ENCODE data around the gene R3HCC1L.
"Not testable (repeated sequence)": the region's sequence is repeated elsewhere in the genome, so short reads cannot be mapped to it uniquely, and the experiment has no call there.

R3HCC1L gene

GRCh38 chr10:98217801-98218200, 83.3 kb downstream of the R3HCC1L start:
- no peak for DNase-seq (ENCODE audit: low read depth, low spot score)
- H3K4me3 ChIP-seq (ENCODE audit: low read length) = no peak overlapping the region

GRCh38 chr10:98223874-98224273, 89.4 kb downstream of the R3HCC1L start:
- H3K4me3 ChIP-seq (ENCODE audit: low read length) = no peak overlapping the region
- no peak for DNase-seq (ENCODE audit: low read depth, low spot score)

GRCh38 chr10:98224509-98224908, 90.1 kb downstream of the R3HCC1L start:
- DNase-seq (ENCODE audit: low read depth, low spot score) = no peak
- H3K4me3 ChIP-seq (ENCODE audit: low read length) = no peak overlapping the region

- no peak for DNase-seq (ENCODE audit: low read depth, low spot score)
- no peak overlapping the region for H3K4me3 ChIP-seq (ENCODE audit: low read length)
Observed at GRCh38 chr10:98224996-98225395, 90.5 kb downstream of the R3HCC1L start.

- H3K4me3 ChIP-seq (ENCODE audit: low read length) = no peak overlapping the region
- DNase-seq (ENCODE audit: low read depth, low spot score) = no peak
Observed at GRCh38 chr10:98226508-98227144, 92.2 kb downstream of the R3HCC1L start.

- not testable (repeated sequence) for H3K4me3 ChIP-seq (ENCODE audit: low read length); DNase-seq (ENCODE audit: low read depth, low spot score)
Observed at GRCh38 chr10:98227713-98228112, 93.3 kb downstream of the R3HCC1L start.

- not testable (repeated sequence) for H3K4me3 ChIP-seq (ENCODE audit: low read length); DNase-seq (ENCODE audit: low read depth, low spot score)
Observed at GRCh38 chr10:98228266-98228665, 93.8 kb downstream of the R3HCC1L start.

GRCh38 chr10:98231417-98231816, 97.0 kb downstream of the R3HCC1L start:
- no peak for DNase-seq (ENCODE audit: low read depth, low spot score)
- no peak overlapping the region for H3K4me3 ChIP-seq (ENCODE audit: low read length)

- DNase-seq (ENCODE audit: low read depth, low spot score) = no peak
- H3K4me3 ChIP-seq (ENCODE audit: low read length) = no peak overlapping the region
Observed at GRCh38 chr10:98235846-98236245, 101.4 kb downstream of the R3HCC1L start.

GRCh38 chr10:98236862-98237261, 102.4 kb downstream of the R3HCC1L start:
- H3K4me3 ChIP-seq (ENCODE audit: low read length) = no peak overlapping the region
- DNase-seq (ENCODE audit: low read depth, low spot score) = no peak

- no peak for DNase-seq (ENCODE audit: low read depth, low spot score)
- H3K4me3 ChIP-seq (ENCODE audit: low read length) = no peak overlapping the region
Observed at GRCh38 chr10:98238391-98238790, 103.9 kb downstream of the R3HCC1L start.

GRCh38 chr10:98240524-98240923, 106.1 kb downstream of the R3HCC1L start:
- DNase-seq (ENCODE audit: low read depth, low spot score) = no peak
- no peak overlapping the region for H3K4me3 ChIP-seq (ENCODE audit: low read length)

- DNase-seq (ENCODE audit: low read depth, low spot score) = no peak
- no peak overlapping the region for H3K4me3 ChIP-seq (ENCODE audit: low read length)
Observed at GRCh38 chr10:98242823-98243222, 108.4 kb downstream of the R3HCC1L start.

GRCh38 chr10:98244141-98244540, 109.7 kb downstream of the R3HCC1L start:
- DNase-seq (ENCODE audit: low read depth, low spot score) = no peak
- no peak overlapping the region for H3K4me3 ChIP-seq (ENCODE audit: low read length)

- no peak for DNase-seq (ENCODE audit: low read depth, low spot score)
- H3K4me3 ChIP-seq (ENCODE audit: low read length) = no peak overlapping the region
Observed at GRCh38 chr10:98244586-98244985, 110.1 kb downstream of the R3HCC1L start.

- H3K4me3 ChIP-seq (ENCODE audit: low read length) = no peak overlapping the region
- peak; percentile 69 for DNase-seq (ENCODE audit: low read depth, low spot score)
Observed at GRCh38 chr10:98246911-98247805, 112.7 kb downstream of the R3HCC1L start.

GRCh38 chr10:98248018-98248417, 113.6 kb downstream of the R3HCC1L start:
- H3K4me3 ChIP-seq (ENCODE audit: low read length) = no peak overlapping the region
- no peak for DNase-seq (ENCODE audit: low read depth, low spot score)

- no peak overlapping the region for H3K4me3 ChIP-seq (ENCODE audit: low read length)
- DNase-seq (ENCODE audit: low read depth, low spot score) = no peak
Observed at GRCh38 chr10:98249134-98249533, 114.7 kb downstream of the R3HCC1L start.

GRCh38 chr10:98251399-98251798, 116.9 kb downstream of the R3HCC1L start:
- H3K4me3 ChIP-seq (ENCODE audit: low read length) = no peak overlapping the region
- no peak for DNase-seq (ENCODE audit: low read depth, low spot score)

- H3K4me3 ChIP-seq (ENCODE audit: low read length) = no peak overlapping the region
- no peak for DNase-seq (ENCODE audit: low read depth, low spot score)
Observed at GRCh38 chr10:98252464-98252863, 118.0 kb downstream of the R3HCC1L start.

- H3K4me3 ChIP-seq (ENCODE audit: low read length) = no peak overlapping the region
- no peak for DNase-seq (ENCODE audit: low read depth, low spot score)
Observed at GRCh38 chr10:98253499-98253898, 119.0 kb downstream of the R3HCC1L start.
